GM12801 (cell line): ENCODE results near the gene C19orf73.

Experiments used
- TF ChIP-seq, protein P1 (sequence below): IDR thresholded peaks from one replicate; pipeline ENCODE4 v1.5.1; 2011; ENCODE audit warnings: control low read depth; ENCODE audit not compliant: insufficient read length; ENCODE audit errors: extremely low read depth

Gene C19orf73

DNA sequence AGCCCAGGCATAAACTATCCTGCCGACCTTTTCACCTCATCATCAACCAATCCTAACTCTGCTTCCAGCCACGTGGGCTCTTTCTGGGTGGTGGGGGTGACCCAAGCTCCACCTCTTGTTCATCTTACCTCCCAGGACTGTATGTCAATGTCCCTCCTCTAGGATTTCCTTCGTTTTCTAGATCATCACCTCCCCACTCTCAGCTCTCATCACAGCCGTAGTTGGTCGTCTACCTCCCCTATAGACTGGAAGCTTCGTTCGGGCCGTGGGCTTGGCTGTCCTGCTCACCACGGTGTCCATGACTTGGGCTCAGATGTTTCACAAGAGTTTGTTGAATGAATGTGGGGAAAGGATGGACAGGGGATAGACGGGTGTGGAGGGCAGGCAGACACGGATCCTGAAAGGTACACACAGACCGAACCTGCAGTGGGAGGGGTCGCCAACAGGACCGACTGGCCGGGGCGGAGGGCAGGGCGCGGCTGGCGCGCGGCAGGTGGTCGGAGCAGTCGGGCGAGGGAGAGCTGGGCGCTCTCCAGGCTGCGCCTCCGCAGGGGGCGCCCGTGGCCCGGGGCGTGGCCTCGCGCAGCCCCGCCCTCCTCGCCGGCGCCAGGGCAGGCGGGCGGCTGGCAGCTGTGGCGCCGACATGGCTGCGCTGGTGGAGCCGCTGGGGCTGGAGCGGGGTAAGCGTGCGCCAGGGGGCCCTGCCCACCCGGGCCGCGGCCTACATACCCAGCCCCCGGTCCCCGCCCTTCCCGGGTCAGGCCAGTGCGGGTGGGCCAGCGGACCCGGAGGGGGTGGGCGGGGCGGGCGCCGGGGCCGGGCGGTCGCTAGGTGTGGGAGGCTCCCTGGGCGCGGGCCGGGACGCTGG is 4.9 kb downstream of the C19orf73 start, which contains the start of gene LIN7B:
Gene LIN7B, plus strand, starts transcription at position 609 of the 868 bp plus-strand sequence. Its CDS starts 35 bp downstream, at position 644.
- TF ChIP-seq, protein P1, sequence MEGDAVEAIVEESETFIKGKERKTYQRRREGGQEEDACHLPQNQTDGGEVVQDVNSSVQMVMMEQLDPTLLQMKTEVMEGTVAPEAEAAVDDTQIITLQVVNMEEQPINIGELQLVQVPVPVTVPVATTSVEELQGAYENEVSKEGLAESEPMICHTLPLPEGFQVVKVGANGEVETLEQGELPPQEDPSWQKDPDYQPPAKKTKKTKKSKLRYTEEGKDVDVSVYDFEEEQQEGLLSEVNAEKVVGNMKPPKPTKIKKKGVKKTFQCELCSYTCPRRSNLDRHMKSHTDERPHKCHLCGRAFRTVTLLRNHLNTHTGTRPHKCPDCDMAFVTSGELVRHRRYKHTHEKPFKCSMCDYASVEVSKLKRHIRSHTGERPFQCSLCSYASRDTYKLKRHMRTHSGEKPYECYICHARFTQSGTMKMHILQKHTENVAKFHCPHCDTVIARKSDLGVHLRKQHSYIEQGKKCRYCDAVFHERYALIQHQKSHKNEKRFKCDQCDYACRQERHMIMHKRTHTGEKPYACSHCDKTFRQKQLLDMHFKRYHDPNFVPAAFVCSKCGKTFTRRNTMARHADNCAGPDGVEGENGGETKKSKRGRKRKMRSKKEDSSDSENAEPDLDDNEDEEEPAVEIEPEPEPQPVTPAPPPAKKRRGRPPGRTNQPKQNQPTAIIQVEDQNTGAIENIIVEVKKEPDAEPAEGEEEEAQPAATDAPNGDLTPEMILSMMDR = no peak

DNA sequence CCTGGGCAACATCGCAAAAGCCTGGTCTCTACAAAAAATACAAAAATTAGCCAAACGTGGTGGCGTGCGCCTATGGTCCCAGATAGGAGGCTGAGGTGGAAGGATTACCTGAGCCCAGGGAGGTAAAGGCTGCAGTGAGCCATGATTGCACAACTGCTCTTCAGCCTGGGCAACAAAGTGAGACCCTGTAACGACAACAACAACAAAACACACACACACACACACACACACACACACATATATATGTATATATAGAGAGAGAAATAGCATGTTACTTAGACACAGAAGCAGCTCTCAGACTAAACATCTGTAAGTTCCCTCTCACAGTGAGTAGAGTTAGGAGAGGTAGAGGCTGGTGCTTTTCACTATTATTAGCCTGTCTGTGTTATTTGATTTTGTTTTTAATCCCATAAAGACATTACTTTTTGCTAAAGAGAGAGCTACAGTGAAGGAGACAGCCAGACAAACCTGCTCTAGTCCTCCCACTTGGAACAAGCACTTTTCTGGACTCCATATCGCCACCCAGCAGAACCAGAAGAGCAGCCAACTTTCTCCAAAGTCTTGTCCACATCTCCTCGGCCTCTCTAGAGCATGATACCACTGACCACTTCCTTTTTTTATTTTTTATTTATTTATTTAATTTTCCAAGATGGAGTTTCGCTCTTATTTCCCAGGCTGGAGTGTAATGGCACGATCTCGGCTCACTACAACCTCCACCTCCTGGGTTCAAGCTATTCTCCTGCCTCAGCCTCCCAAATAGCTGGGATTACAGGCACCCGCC is 7.5 kb downstream of the C19orf73 start:
- TF ChIP-seq, protein P1 = no peak

DNA sequence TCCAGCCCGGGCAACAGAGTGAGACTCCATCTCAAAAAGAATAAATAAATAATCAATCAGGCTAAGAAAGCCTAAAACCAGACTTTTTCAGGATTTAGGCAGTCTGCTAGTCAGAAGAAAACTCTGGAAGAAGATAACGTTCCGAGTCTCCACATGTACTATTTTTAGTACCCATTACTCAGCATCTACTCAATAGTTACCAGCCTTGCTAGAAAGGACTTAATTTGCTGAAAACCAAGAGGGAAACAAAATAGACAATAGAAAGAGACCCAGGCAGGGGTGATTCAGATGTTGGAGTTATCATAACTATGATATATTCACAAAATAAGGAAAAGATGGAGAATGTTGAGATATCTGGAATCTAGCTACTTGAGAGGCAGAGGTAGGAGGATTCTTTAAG is 8.4 kb downstream of the C19orf73 start:
- TF ChIP-seq, protein P1 = no peak

DNA sequence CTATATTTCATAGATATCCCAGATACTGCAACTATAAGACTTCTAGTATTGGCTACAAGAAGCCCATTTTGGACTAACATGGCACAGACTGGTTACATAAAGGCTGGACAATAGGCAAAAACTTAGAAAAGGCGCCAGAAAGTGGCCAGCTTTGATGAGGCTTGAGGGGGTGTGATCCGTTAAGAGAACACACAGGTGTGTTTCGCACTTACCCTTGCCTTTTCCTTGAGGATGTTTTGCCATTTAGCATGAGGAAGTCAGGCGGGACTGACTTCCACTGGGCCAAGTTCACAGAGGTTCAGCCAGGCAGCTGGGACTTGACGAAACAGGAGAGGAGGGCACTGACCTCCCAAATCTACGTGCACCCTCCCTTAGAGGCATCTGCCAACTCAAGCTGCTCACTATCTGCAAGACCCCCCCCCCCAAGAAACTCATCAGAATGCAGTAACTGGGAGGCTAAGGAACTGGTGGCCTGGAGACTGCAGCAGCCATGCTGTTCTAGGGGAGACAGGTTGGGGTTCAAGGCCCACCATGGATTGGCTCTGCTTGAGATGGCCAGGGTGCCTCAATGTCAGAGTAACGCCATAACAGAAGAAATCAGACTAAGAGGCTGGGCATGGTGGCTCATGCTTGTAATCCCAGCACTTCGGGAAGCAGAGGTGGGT is 9.2 kb downstream of the C19orf73 start:
- TF ChIP-seq, protein P1 = no peak

DNA sequence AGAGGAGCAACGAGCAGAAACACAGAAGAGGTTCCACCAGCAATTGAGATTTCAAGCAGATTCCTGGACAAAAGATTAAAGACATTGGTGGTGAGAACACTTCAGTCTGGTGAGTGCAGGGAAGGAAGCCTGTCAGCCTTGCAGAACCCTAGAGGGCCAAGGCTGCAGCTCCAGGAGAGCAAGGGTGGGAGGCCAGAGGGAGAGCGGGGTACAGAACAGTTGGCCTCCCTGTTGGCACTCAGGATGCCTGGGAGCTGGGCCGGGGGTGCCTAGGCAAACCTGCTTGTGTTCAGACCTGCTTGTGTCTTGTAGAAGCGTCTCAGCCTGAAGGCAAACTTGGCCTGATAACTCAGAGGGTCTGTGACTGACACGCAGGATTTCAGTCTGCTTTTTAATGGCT is 9.9 kb downstream of the C19orf73 start:
- TF ChIP-seq, protein P1 = no peak

DNA sequence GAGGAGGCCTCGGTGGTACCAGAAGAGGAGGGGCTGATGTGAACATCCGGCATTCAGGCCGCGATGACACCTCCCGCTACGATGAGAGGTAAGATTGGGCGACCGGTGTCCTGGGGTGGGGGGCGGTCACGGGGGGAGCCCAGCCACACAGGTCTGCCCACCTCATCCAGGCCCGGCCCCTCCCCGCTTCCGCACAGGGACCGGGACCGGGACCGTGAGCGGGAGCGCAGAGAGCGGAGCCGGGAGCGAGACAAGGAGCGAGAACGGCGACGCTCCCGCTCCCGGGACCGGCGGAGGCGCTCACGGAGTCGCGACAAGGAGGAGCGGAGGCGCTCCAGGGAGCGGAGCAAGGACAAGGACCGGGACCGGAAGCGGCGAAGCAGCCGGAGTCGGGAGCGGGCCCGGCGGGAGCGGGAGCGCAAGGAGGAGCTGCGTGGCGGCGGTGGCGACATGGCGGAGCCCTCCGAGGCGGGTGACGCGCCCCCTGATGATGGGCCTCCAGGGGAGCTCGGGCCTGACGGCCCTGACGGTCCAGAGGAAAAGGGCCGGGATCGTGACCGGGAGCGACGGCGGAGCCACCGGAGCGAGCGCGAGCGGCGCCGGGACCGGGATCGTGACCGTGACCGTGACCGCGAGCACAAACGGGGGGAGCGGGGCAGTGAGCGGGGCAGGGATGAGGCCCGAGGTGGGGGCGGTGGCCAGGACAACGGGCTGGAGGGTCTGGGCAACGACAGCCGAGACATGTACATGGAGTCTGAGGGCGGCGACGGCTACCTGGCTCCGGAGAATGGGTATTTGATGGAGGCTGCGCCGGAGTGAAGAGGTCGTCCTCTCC is 11.1 kb downstream of the C19orf73 start:
- TF ChIP-seq, protein P1 = no peak
